VCaP (cell line): ENCODE data around the gene PPM1N.

Experiments used
- H3K27ac ChIP-seq: fragments of 450-650 bp; 2 replicates; pipeline ENCODE4 v1.5.1; 2017
- TF ChIP-seq, protein P1 (sequence below): fragments of 450-650 bp; conservative IDR thresholded peaks from 2 replicates; pipeline ENCODE4 v1.5.1; 2017; ENCODE audit warnings: mild to moderate bottlenecking, moderate library complexity

PPM1N gene

DNA sequence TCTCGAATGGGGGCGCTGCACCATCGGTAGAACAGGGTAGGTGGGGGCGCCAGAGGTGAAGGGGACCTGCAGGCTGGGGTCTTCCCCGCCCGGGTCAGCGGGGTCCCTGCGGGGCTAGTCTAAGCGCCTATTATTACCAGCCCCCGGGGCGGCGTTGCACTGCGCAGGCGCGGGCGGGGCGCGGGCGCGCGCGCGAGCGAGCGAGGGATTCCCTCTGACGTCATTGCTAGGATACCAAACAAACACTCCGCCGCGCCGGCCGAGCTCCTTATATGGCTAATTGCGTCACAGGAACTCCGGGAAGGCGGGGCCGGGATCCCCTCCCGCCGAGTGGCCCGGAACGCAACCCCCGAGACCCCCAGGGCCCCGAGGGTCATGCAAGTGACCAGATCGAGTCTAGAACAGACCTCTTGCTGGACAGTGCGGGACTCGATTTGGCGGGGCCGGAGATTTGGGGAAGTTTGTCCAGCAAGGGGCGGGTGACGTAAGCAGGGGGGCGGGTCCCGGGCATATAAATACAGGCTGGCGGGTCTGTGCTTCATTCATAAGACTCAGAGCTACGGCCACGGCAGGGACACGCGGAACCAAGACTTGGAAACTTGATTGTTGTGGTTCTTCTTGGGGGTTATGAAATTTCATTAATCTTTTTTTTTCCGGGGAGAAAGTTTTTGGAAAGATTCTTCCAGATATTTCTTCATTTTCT, 30.6 kb upstream of the PPM1N start, which contains the start of gene FOSB:
Gene FOSB, plus strand, starts transcription at position 541 of the 703 bp plus-strand sequence. CDS start 591 bp downstream, outside the sequence.
- TF ChIP-seq, protein P1, sequence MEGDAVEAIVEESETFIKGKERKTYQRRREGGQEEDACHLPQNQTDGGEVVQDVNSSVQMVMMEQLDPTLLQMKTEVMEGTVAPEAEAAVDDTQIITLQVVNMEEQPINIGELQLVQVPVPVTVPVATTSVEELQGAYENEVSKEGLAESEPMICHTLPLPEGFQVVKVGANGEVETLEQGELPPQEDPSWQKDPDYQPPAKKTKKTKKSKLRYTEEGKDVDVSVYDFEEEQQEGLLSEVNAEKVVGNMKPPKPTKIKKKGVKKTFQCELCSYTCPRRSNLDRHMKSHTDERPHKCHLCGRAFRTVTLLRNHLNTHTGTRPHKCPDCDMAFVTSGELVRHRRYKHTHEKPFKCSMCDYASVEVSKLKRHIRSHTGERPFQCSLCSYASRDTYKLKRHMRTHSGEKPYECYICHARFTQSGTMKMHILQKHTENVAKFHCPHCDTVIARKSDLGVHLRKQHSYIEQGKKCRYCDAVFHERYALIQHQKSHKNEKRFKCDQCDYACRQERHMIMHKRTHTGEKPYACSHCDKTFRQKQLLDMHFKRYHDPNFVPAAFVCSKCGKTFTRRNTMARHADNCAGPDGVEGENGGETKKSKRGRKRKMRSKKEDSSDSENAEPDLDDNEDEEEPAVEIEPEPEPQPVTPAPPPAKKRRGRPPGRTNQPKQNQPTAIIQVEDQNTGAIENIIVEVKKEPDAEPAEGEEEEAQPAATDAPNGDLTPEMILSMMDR, result no peak

DNA sequence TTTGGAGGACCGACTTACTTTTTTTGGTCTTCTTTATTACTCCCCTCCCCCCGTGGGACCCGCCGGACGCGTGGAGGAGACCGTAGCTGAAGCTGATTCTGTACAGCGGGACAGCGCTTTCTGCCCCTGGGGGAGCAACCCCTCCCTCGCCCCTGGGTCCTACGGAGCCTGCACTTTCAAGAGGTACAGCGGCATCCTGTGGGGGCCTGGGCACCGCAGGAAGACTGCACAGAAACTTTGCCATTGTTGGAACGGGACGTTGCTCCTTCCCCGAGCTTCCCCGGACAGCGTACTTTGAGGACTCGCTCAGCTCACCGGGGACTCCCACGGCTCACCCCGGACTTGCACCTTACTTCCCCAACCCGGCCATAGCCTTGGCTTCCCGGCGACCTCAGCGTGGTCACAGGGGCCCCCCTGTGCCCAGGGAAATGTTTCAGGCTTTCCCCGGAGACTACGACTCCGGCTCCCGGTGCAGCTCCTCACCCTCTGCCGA, 30.0 kb upstream of the PPM1N start:
- TF ChIP-seq, protein P1, result no peak
- H3K27ac ChIP-seq, result peak overlapping the region; percentile 72

More for the DNA sequence above, 30.6 kb upstream of the PPM1N start, which contains the start of gene FOSB:
- peak within 1 kb of the TSS; percentile 72 for H3K27ac ChIP-seq

GRCh38 chr19:45468803-45469131, 29.5 kb upstream of the PPM1N start:
- TF ChIP-seq, protein P1, result no peak
- peak overlapping the region; percentile 72 for H3K27ac ChIP-seq

GRCh38 chr19:45469132-45469944, 28.9 kb upstream of the PPM1N start:
- TF ChIP-seq, protein P1, result no peak
- H3K27ac ChIP-seq, result peak overlapping the region; percentile 72

DNA sequence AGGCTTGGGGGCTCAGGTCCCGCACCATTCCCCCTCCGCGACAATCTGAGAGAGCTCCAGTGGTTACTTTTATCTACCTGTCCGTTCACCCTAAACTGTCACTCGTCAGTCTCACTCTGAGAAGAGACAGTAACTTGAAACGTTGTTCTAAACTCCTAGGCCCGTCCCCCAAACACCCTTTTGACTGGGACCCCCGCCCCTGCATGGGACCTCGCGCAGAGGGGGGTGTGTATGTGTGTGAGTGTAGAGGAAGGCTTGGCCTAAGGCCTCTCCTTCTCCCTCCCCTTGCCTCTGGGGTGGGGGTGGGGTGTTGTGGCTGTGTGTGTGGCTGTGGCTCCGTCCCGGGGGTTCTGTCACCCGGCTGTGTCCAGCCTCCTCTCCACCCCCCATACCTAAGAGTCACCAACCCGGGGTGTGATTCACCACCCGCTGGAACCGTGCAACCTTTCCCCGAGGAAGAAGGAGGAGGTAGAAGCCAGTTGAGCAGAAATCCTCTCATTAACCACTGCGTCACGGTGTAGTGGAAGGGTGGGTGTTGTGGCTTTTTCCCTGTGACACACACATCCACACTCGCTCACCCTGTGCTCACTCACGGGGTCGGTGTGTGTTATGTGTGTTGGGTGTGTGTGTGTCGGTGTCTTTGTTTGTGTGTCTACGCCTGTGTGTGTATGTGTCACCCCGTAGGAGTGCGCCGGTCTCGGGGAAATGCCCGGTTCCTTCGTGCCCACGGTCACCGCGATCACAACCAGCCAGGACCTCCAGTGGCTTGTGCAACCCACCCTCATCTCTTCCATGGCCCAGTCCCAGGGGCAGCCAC, 28.1 kb upstream of the PPM1N start:
- H3K27ac ChIP-seq, result peak overlapping the region; percentile 72
- TF ChIP-seq, protein P1, result no peak

DNA sequence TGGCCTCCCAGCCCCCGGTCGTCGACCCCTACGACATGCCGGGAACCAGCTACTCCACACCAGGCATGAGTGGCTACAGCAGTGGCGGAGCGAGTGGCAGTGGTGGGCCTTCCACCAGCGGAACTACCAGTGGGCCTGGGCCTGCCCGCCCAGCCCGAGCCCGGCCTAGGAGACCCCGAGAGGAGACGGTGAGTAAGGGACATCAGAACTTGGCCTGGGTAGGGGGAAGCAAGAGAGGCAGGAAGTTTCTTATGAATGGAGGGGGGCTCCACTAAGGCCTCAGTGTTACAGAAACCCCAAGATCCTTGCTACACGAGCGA, 27.5 kb upstream of the PPM1N start:
- peak overlapping the region; percentile 72; the same call in 1 of the 2 replicates for H3K27ac ChIP-seq

More for the DNA sequence above, 27.5 kb upstream of the PPM1N start:
- TF ChIP-seq, protein P1, result no peak
